HS-27A (cell line): ENCODE measurements around the gene OR2L8.
"Not testable (repeated sequence)": the region's sequence is repeated elsewhere in the genome, so short reads cannot be mapped to it uniquely, and the experiment has no call there.

ENCODE experiments used
- DNase-seq: peaks from one replicate; pipeline ENCODE4 v3.0.0-alpha.2; 2012; ENCODE audit warnings: low read depth, missing footprints

Gene OR2L8, protein sequence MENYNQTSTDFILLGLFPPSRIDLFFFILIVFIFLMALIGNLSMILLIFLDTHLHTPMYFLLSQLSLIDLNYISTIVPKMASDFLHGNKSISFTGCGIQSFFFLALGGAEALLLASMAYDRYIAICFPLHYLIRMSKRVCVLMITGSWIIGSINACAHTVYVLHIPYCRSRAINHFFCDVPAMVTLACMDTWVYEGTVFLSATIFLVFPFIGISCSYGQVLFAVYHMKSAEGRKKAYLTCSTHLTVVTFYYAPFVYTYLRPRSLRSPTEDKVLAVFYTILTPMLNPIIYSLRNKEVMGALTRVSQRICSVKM

GRCh38 chr1:247948558-247948957 is at the start of gene OR2L8:
OR2L8 (plus strand) TSS chr1:247948858; CDS start chr1:247948858, 0 bp downstream.
- DNase-seq, result no peak

- DNase-seq, result no peak
These were observed 44.5 kb upstream of the OR2L8 start for GRCh38 chr1:247904122-247904521.

- no peak for DNase-seq
These were observed 43.5 kb upstream of the OR2L8 start for GRCh38 chr1:247905181-247905580.

DNA sequence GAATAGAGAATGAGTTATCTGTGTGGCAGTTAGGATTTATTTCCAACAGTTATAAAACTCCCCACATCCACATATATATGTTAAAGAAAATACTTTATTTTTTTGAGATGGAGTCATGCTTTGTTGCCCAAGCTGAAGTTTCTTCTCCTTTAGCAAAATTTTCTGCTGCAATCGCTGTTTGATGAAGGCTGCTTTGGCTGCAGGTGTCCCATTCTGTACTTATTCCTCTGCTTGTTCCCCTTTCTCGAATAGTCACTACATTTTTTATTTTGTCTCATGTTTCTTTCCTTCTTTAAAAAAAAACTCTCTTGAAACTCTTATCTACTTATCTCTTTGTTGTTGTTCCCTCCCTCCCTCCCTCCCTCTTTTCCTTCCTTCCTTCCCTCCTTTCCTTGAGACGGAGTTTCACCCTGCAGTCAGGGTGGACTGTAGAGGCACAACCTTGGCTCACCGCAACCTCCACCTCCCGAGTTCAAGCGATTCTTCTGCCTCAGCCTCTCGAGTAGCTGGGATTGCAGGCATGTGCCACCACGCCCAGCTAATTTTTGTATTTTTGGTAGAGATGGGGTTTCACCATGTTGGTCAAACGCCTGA is 42.7 kb upstream of the OR2L8 start:
- DNase-seq, result no peak

DNA sequence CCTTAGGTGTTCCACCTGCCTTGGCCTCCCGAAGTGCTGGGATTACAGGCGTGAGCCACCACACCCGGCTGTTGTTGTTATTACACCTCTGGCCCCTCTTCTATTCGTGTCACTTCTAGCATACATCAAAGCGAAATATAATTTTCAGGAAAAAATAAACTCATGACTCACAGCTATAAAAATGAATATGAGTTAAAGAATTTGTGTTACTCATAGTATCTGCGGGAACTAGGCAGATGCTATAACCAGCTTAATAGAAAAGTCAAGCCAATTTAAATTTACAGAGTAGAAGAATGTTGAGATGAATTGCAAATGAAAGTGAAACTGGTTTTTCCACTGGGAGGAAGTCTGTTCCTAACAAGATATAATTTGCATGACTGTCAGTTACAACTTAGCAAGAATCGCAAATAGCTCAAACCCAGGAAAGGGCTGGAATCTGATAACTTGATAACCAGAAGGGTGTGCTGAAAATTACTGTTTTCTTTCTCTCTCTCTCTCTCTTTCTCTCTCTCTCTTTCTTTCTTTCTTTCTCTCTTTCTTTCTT is 42.1 kb upstream of the OR2L8 start:
- DNase-seq, result no peak

GRCh38 chr1:247908766-247909165 is 39.9 kb upstream of the OR2L8 start:
- no peak for DNase-seq

- no peak for DNase-seq
These were observed 34.9 kb upstream of the OR2L8 start for GRCh38 chr1:247913786-247914185.

GRCh38 chr1:247914941-247915662 is 33.6 kb upstream of the OR2L8 start:
- DNase-seq, result no peak

DNA sequence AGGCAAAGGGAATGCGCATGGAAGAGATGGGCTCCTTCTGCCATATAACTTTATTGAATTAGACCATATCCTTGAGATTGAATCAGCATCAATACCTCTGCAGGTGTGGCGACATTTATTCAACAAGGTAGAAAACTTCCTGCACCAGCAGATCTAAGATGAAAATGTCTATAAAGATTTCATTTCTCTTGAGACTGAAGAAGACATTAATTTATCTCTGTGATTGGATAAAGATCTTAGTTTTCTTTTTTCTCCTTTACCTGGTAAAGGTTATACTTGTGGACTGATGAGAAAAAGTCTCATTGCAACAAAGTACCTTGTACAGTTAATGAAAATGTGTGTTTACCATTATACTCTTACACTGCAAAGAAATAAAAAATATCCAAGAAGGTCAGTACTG is 28.7 kb upstream of the OR2L8 start, which contains the start of gene OR2T8:
OR2T8 (plus strand) TSS at position 301 of the 400 bp plus-strand sequence. CDS start 766 bp downstream, outside the sequence.
- no peak for DNase-seq

GRCh38 chr1:247923941-247924340 is 24.7 kb upstream of the OR2L8 start:
- DNase-seq, result no peak

GRCh38 chr1:247924868-247925267 is 23.8 kb upstream of the OR2L8 start, which contains the start of gene OR2AJ1:
OR2AJ1 (plus strand) TSS chr1:247924889; CDS start chr1:247933769, 8,880 bp downstream.
- DNase-seq, result no peak

- no peak for DNase-seq
These were observed 14.7 kb upstream of the OR2L8 start for GRCh38 chr1:247933989-247934388.

GRCh38 chr1:247935781-247936180 is 12.9 kb upstream of the OR2L8 start:
- no peak for DNase-seq

DNA sequence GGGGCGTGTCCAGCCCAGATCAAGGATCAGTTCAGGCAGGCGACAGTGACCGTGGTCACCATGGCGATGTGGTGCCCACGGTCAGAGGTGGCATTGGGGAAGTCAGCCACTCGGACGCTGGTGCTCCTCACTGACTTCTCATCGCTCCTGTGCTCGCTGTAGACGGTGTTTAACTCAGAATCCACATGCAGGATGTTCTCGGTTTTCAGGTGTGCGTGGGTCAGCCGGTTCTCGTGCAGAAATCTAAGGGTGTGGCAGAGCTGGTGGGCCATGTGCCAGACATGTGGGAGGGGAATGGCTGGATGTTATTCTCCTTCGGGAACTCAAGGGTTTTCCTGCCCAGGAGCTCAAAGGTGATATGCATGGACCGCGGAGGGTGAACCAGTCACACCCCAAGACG is 12.2 kb upstream of the OR2L8 start:
- no peak for DNase-seq

GRCh38 chr1:247936965-247937734 is 11.5 kb upstream of the OR2L8 start:
- not testable (repeated sequence) for DNase-seq

- no peak for DNase-seq
These were observed 6.0 kb upstream of the OR2L8 start for GRCh38 chr1:247942624-247943023.

GRCh38 chr1:247953408-247953807 is 4.8 kb downstream of the OR2L8 start:
- DNase-seq, result no peak

- no peak for DNase-seq
These were observed 13.1 kb downstream of the OR2L8 start for GRCh38 chr1:247961791-247962190.

DNA sequence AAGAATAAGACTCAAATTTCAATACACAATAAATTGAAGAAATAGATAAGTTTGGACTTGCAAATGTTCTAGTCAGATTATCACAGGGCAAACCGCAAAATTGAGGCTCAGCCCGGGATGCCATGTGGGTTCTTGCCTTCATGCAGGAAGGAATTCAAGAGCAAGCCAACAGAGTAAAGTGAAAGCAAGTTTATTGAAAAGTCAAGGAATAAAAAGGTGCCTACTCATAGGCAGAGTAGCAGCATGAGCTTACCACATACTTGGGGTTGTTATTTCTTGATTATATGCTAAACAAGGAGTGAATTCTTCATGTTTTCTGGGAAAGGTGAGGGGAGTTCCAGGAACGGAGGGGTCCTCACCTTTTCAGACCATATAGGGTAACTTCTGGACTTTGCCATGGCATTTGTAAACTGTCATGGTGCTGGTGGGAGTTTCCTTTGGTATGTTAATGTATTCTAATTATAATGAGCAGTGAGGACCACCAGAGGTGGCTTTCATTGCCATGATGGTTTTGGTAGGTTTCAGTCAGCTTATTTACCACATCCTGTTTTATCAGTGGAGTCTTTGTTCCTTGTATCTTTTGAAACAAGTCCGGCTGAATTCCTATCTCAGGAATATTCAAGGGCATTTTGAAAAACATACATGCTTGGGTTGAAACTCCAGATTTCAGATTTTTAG is 14.4 kb downstream of the OR2L8 start:
- DNase-seq, result no peak

DNA sequence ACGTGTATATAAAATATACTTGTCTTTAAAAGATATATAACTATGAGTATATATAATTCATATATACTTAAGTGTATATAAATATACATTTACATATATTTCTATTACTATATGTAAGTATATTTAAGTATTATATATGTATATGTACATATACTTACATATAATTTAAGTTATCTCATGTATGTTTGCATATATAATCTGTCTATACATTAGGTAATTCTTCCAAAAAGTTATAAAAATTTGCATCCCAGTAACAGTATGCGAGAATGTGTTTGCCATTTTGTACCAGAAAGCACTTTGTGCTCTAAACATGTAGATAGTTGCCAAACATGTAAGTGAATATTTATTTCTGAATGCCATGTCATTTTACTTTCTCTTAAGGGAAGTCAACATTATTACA is 16.3 kb downstream of the OR2L8 start, which contains the start of gene OR2AK2:
OR2AK2 (plus strand) TSS at position 301 of the 400 bp plus-strand sequence. CDS start 144 bp downstream, outside the sequence.
- DNase-seq, result no peak
